H9 (cell line): ENCODE data around the gene MOB3C. TPM values are rescaled to one million over a fixed set of nuclear protein-coding genes. Genes with fewer than 3 reads are reported as not detected.
A peak's percentile ranks its signal among the peaks of the same experiment; 100 is the strongest.

Experiments
- DNase-seq: peaks from one replicate; pipeline ENCODE4 v3.0.0-alpha.2; 2017
- H2AFZ ChIP-seq: one replicate; pipeline ENCODE4 v1.6.1; 2013; ENCODE audit warnings: mild to moderate bottlenecking, low read length, control low read depth, moderate library complexity
- H2AK5ac ChIP-seq: 2 replicates; pipeline ENCODE4 v1.6.1; 2013; ENCODE audit warnings: low read length, control low read depth, mixed read lengths; ENCODE audit not compliant: insufficient read length
- H2BK120ac ChIP-seq: one replicate; pipeline ENCODE4 v1.6.1; 2013; ENCODE audit warnings: low read depth, mild to moderate bottlenecking, low read length, control low read depth, inconsistent platforms; ENCODE audit not compliant: poor library complexity, severe bottlenecking
- H2BK12ac ChIP-seq: 2 replicates; pipeline ENCODE4 v1.6.1; 2013; ENCODE audit warnings: low read length, control low read depth, mixed read lengths, low read depth; ENCODE audit not compliant: insufficient read length
- H2BK15ac ChIP-seq: 2 replicates; pipeline ENCODE4 v1.6.1; 2013; ENCODE audit warnings: low read depth, low read length, control low read depth
- H2BK20ac ChIP-seq: one replicate; pipeline ENCODE4 v1.6.1; 2013; ENCODE audit warnings: low read depth, mild to moderate bottlenecking, low read length, control low read depth, inconsistent platforms; ENCODE audit not compliant: poor library complexity, severe bottlenecking
- H2BK5ac ChIP-seq: 2 replicates; pipeline ENCODE4 v1.6.1; 2013; ENCODE audit warnings: low read length, control low read depth, mixed read lengths; ENCODE audit not compliant: insufficient read length
- H3K14ac ChIP-seq: 2 replicates; pipeline ENCODE4 v1.6.1; 2013; ENCODE audit warnings: low read length, control low read depth; ENCODE audit not compliant: insufficient read depth
- H3K18ac ChIP-seq: 2 replicates; pipeline ENCODE4 v1.6.1; 2013; ENCODE audit warnings: low read depth, mild to moderate bottlenecking, mixed read lengths, low read length, control low read depth; ENCODE audit not compliant: insufficient read length
- H3K23ac ChIP-seq: 2 replicates; pipeline ENCODE4 v1.6.1; 2013; ENCODE audit warnings: low read length, control low read depth, mixed read lengths, low read depth; ENCODE audit not compliant: insufficient read length
- H3K23me2 ChIP-seq: 2 replicates; pipeline ENCODE4 v1.6.1; 2013; ENCODE audit warnings: low read depth, mild to moderate bottlenecking, mixed read lengths, low read length, control low read depth; ENCODE audit not compliant: insufficient read length, poor library complexity, severe bottlenecking
- H3K27ac ChIP-seq: 2 replicates; pipeline ENCODE4 v1.5.1; 2013; ENCODE audit warnings: low read length, control low read depth, mixed read lengths, low read depth; ENCODE audit not compliant: insufficient read length
- H3K27me3 ChIP-seq: 2 replicates; pipeline ENCODE4 v1.6.1; 2013; ENCODE audit warnings: low read length, control low read depth, inconsistent platforms; ENCODE audit not compliant: insufficient read depth
- H3K4ac ChIP-seq: 2 replicates; pipeline ENCODE4 v1.6.1; 2013; ENCODE audit warnings: low read depth, mild to moderate bottlenecking, control low read depth, inconsistent platforms, low read length, moderate library complexity
- H3K4me1 ChIP-seq: 2 replicates; pipeline ENCODE4 v1.6.1; 2013; ENCODE audit warnings: low read length, control low read depth, inconsistent platforms; ENCODE audit not compliant: insufficient read depth
- H3K4me2 ChIP-seq: 2 replicates; pipeline ENCODE4 v1.6.1; 2013; ENCODE audit warnings: low read length, control low read depth, mixed read lengths; ENCODE audit not compliant: insufficient read length, insufficient read depth
- H3K56ac ChIP-seq: 2 replicates; pipeline ENCODE4 v1.6.1; 2013; ENCODE audit warnings: low read depth, mild to moderate bottlenecking, mixed read lengths, low read length, control low read depth; ENCODE audit not compliant: insufficient read length
- H3K79me1 ChIP-seq: 2 replicates; pipeline ENCODE4 v1.6.1; 2013; ENCODE audit warnings: low read depth, mild to moderate bottlenecking, moderate library complexity, low read length, control low read depth, inconsistent platforms; ENCODE audit not compliant: insufficient read depth, poor library complexity, severe bottlenecking
- H3K79me2 ChIP-seq: 2 replicates; pipeline ENCODE4 v1.6.1; 2013; ENCODE audit warnings: low read length, control low read depth, inconsistent platforms; ENCODE audit not compliant: insufficient read depth
- H3K9ac ChIP-seq: 2 replicates; pipeline ENCODE4 v1.6.1; 2013; ENCODE audit warnings: low read length, control low read depth, mixed read lengths; ENCODE audit not compliant: insufficient read length; ENCODE audit errors: extremely low read depth
- H3K9me3 ChIP-seq: one replicate; pipeline ENCODE4 v1.6.1; 2013; ENCODE audit warnings: low read depth, low read length, inconsistent platforms; ENCODE audit not compliant: control insufficient read depth
- H3T11ph ChIP-seq: one replicate; pipeline ENCODE4 v1.6.1; 2013; ENCODE audit warnings: mild to moderate bottlenecking, low read length, control low read depth, inconsistent platforms
- H4K20me1 ChIP-seq: one replicate; pipeline ENCODE4 v1.6.1; 2013; ENCODE audit not compliant: control insufficient read depth, insufficient read length, insufficient read depth
- H4K5ac ChIP-seq: 2 replicates; pipeline ENCODE4 v1.6.1; 2013; ENCODE audit warnings: low read depth, mild to moderate bottlenecking, mixed read lengths, low read length, control low read depth; ENCODE audit not compliant: insufficient read length
- H4K8ac ChIP-seq: replicated peaks from 2 replicates; pipeline ENCODE4 v1.6.1; 2013; ENCODE audit warnings: low read length, control low read depth, mixed read lengths, low read depth; ENCODE audit not compliant: insufficient read length
- H4K91ac ChIP-seq: 2 replicates; pipeline ENCODE4 v1.6.1; 2013; ENCODE audit warnings: low read depth, mild to moderate bottlenecking, moderate library complexity, mixed read lengths, low read length, control low read depth; ENCODE audit not compliant: insufficient read length
- H3K27ac Mint-ChIP-seq, 3 experiments: 2 replicates in 2 of 3; 3 replicates in 1 of 3; pipeline ENCODE4 v1.8.0; 2020 to 2021; ENCODE audit warnings: mixed read lengths in 3 of 3, mild to moderate bottlenecking in 1 of 3, moderate library complexity in 1 of 3
- H3K27me3 Mint-ChIP-seq: 2 replicates; pipeline ENCODE4 v1.8.0; 2021; ENCODE audit warnings: low read depth, mild to moderate bottlenecking, moderate library complexity, mixed read lengths
- H3K36me3 Mint-ChIP-seq, 3 experiments: 2 replicates in 2 of 3; 3 replicates in 1 of 3; pipeline ENCODE4 v1.8.0; 2020 to 2021; ENCODE audit warnings: low read depth in 3 of 3, mixed read lengths in 3 of 3; ENCODE audit not compliant: insufficient read depth in 1 of 3
- H3K4me1 Mint-ChIP-seq, 2 experiments: 2 replicates each; pipeline ENCODE4 v1.8.0; 2020; ENCODE audit warnings: mixed read lengths in 2 of 2
- H3K4me3 Mint-ChIP-seq, 2 experiments: 2 replicates in 1 of 2; 3 replicates in 1 of 2; pipeline ENCODE4 v1.8.0; 2020 to 2021; ENCODE audit warnings: mild to moderate bottlenecking in 2 of 2, mixed read lengths in 2 of 2, moderate library complexity in 1 of 2
- H3K9me3 Mint-ChIP-seq, 2 experiments: 2 replicates in 1 of 2; 3 replicates in 1 of 2; pipeline ENCODE4 v1.8.0; 2020; ENCODE audit warnings: mild to moderate bottlenecking in 2 of 2, mixed read lengths in 2 of 2, moderate library complexity in 1 of 2
- CTCF ChIP-seq: fragments of 200-600 bp; sonication (generic); conservative IDR thresholded peaks from 3 replicates; pipeline ENCODE4 v1.8.0; 2021; ENCODE audit warnings: antibody characterized with exemption, mild to moderate bottlenecking
- WGBS: extraction: QIAGEN DNeasy Blood & Tissue Kit; methylation state at CpG from one replicate; pipeline ENCODE4 v1.1.7; 2013; ENCODE audit warnings: missing lambda C conversion rate, low lambda C conversion rate, mixed read lengths; ENCODE audit not compliant: insufficient read length; ENCODE audit errors: extremely low coverage; 5-methylcytosine and 5-hydroxymethylcytosine counted together
- total RNA-seq: library from RNA; stranded (reverse); gene quantifications from 2 replicates; pipeline ENCODE4 v1.2.1, GENCODE V29; 2021

MOB3C gene
- total RNA-seq, 1 experiment from 2014 or later: 3.2 TPM

DNA sequence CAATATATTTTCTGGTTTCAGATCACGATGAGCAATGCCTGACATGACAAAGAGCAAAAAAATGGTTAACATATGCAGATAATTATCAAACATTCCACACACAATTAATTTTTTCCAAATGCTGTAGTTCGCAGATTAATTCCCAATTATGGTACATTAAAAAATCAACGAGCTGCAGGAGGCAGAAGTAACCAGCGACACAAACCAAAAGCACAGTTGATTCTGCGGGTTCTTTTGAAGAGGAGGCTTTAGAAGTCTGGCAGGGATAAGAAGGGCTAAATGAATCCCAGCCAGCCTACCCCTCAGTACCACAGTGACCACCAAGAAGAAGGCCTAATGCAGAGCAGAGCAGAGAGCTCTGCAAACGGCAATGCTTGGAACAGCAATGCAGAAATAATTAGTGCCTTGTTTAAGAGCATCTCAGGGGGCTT, 48.1 kb downstream of the MOB3C start:
- Histone ChIP-seq H2BK15ac (no peak overlapping the region), H4K20me1 (no peaks in the 10 kb centered on the region), H3K23ac (no peak overlapping the region), H3K9ac (no peak overlapping the region), H3K27me3 (no peaks in the 10 kb centered on the region), H2BK5ac (no peak overlapping the region), H3K4me1 (no peaks in the 10 kb centered on the region; the same call in 1 of the 2 replicates), H3K9me3 (no peaks in the 10 kb centered on the region), H4K91ac (no peak overlapping the region), H2BK20ac (no peak overlapping the region), H3K79me1 (no peaks in the 10 kb centered on the region), H3K4me2 (no peak overlapping the region), H3K79me2 (no peaks in the 10 kb centered on the region), H3K27ac (no peak overlapping the region), H3T11ph (no peak overlapping the region), H3K4ac (no peak overlapping the region), H4K5ac (no peak overlapping the region), H3K23me2 (peaks cover 2% of the 10 kb centered on the region), H3K14ac (no peak overlapping the region), H3K18ac (no peak overlapping the region), H3K56ac (no peak overlapping the region), H2BK120ac (no peak overlapping the region), H4K8ac (no peak overlapping the region), H2AFZ (no peak overlapping the region), H2BK12ac (no peak overlapping the region), H2AK5ac (no peak overlapping the region)
- no CpG with 5 or more reads among the region's 6 CpGs for WGBS
- no peaks in the 10 kb centered on the region for H3K9me3 Mint-ChIP-seq
- no peak for DNase-seq
- H3K27me3 Mint-ChIP-seq: no peaks in the 10 kb centered on the region
- no peak for TF ChIP-seq CTCF
- H3K27ac Mint-ChIP-seq: peak overlapping the region in 1 of 3 experiments; percentile 74; a peak in 2 of 7 replicates
- H3K4me3 Mint-ChIP-seq: no peak overlapping the region
- peaks cover 11 to 21% of the 10 kb centered on the region in 2 experiments for H3K4me1 Mint-ChIP-seq
- peaks cover 0 to 3% (median 3%) of the 10 kb centered on the region in 3 experiments; a peak in 3 of 7 replicates for H3K36me3 Mint-ChIP-seq
